ENCODE data around the gene IL22RA2. TPM values are rescaled to one million over a fixed set of nuclear protein-coding genes. Genes with fewer than 3 reads are reported as not detected.

The IL22RA2 gene
- total and polyA plus RNA-seq, 2 of the 13 experiments (the other 11 are each of a cell fraction or from before 2014, with no cell fraction given): not detected

- peak; percentile 91 for TF ChIP-seq ISL2 (CRISPR knock-in tag; IDR thresholded peaks at IDR 0.05)
- TF ChIP-seq, protein P1, sequence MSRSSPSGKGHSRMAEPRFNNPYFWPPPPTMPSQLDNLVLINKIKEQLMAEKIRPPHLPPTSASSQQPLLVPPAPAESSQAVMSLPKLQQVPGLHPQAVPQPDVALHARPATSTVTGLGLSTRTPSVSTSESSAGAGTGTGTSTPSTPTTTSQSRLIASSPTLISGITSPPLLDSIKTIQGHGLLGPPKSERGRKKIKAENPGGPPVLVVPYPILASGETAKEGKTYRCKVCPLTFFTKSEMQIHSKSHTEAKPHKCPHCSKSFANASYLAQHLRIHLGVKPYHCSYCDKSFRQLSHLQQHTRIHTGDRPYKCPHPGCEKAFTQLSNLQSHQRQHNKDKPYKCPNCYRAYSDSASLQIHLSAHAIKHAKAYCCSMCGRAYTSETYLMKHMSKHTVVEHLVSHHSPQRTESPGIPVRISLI (CRISPR knock-in tag; IDR thresholded peaks at IDR 0.05; ENCODE audit: borderline replicate concordance): peak; percentile 98
- peak; percentile 66 for TF ChIP-seq HMG20A (CRISPR knock-in tag; IDR thresholded peaks at IDR 0.05; ENCODE audit: borderline replicate concordance)
- TF ChIP-seq NCOR1 (IDR thresholded peaks at IDR 0.05; ENCODE audit: borderline replicate concordance, low read length): peak; percentile 87
- peak; percentile 73; the same call in 1 of the 2 replicates for TF ChIP-seq FOXJ3 (CRISPR knock-in tag; IDR thresholded peaks at IDR 0.05; ENCODE audit: borderline replicate concordance)
- no peak; the same call in 1 of the 2 replicates for TF ChIP-seq CHD4 (IDR thresholded peaks at IDR 0.05; ENCODE audit: borderline replicate concordance, low read length)
- TF ChIP-seq, protein P2, sequence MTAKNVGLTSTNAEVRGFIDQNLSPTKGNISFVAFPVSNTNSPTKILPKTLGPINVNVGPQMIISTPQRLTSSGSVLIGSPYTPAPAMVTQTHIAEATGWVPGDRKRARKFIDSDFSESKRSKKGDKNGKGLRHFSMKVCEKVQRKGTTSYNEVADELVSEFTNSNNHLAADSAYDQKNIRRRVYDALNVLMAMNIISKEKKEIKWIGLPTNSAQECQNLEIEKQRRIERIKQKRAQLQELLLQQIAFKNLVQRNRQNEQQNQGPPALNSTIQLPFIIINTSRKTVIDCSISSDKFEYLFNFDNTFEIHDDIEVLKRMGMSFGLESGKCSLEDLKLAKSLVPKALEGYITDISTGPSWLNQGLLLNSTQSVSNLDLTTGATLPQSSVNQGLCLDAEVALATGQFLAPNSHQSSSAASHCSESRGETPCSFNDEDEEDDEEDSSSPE (CRISPR knock-in tag; IDR thresholded peaks at IDR 0.05): peak; percentile 75
- TF ChIP-seq, protein P3, sequence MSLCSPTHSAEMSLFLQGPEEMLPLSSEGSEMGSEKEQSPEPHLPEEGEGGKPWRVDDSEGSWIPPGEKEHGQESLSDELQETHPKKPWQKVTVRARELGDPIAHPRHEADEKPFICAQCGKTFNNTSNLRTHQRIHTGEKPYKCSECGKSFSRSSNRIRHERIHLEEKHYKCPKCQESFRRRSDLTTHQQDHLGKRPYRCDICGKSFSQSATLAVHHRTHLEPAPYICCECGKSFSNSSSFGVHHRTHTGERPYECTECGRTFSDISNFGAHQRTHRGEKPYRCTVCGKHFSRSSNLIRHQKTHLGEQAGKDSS (CRISPR knock-in tag; IDR thresholded peaks at IDR 0.05; ENCODE audit: borderline replicate concordance, low read depth): peak; percentile 22; the same call in 1 of the 2 replicates
- no peak for TF ChIP-seq DMTF1 (CRISPR knock-in tag; IDR thresholded peaks at IDR 0.05)
- no peak for TF ChIP-seq ZNF354B (CRISPR knock-in tag; IDR thresholded peaks at IDR 0.05)
- TF ChIP-seq CREM (IDR thresholded peaks at IDR 0.05): peak; percentile 93
- TF ChIP-seq CREM (CRISPR knock-in tag; IDR thresholded peaks at IDR 0.05): peak; percentile 65; the same call in 1 of the 2 replicates
- TF ChIP-seq IRF9 (CRISPR knock-in tag; IDR thresholded peaks at IDR 0.05; ENCODE audit: borderline replicate concordance): peak; percentile 97
- TF ChIP-seq ZSCAN30 (CRISPR knock-in tag; IDR thresholded peaks at IDR 0.05): no peak
- TF ChIP-seq MAZ (IDR thresholded peaks at IDR 0.05; ENCODE audit: borderline replicate concordance, low read depth, low read length): peak; percentile 65; the same call in 1 of the 2 replicates
- TF ChIP-seq MAZ (CRISPR knock-in tag; IDR thresholded peaks at IDR 0.05; ENCODE audit: low read depth): peak; percentile 92
- no peak; the same call in none of the 2 replicates for TF ChIP-seq ZNF589 (CRISPR knock-in tag; conservative IDR thresholded peaks at IDR 0.05)
- peak; percentile 71; the same call in 1 of the 2 replicates for TF ChIP-seq ZNF260 (CRISPR knock-in tag; IDR thresholded peaks at IDR 0.05; ENCODE audit: borderline replicate concordance, low read depth)
- TF ChIP-seq ELF1 (CRISPR knock-in tag; IDR thresholded peaks at IDR 0.05): peak; percentile 74
- peak; percentile 17; the same call in 1 of the 2 replicates for TF ChIP-seq FOXO1 (CRISPR knock-in tag; IDR thresholded peaks at IDR 0.05)
- peak; percentile 86 for TF ChIP-seq GABPA (IDR thresholded peaks at IDR 0.05; ENCODE audit: low read depth, low read length)
- peak; percentile 94 for TF ChIP-seq GABPA (CRISPR knock-in tag; IDR thresholded peaks at IDR 0.05; ENCODE audit: low read depth)
- no peak for TF ChIP-seq ZNF282 (IDR thresholded peaks at IDR 0.05; ENCODE audit: partially characterized antibody)
- TF ChIP-seq TOPORS (CRISPR knock-in tag; IDR thresholded peaks at IDR 0.05): 0 out of 2 replicates have a peak, but pooled peaks have one; percentile 26
Observed at GRCh38 chr6:137218917-137219663, 45.6 kb upstream of the IL22RA2 start, which contains the start of gene IFNGR1 (continued).

All from HepG2 (cell line).